Cerebellar nuclear complex (tissue), 1 donor: ENCODE measurements around the gene ABCA4.
"Not testable (repeated sequence)": the region's sequence is repeated elsewhere in the genome, so short reads cannot be mapped to it uniquely, and the experiment has no call there.

Experiments
- DNase-seq, 2 experiments: peaks; one replicate each; lab custom pipeline; 2025; lab: John Stamatoyannopoulos, UW

The ABCA4 gene

GRCh38 chr1:94004924-94005323 lies 116.0 kb downstream of the ABCA4 start:
- no peak for DNase-seq

GRCh38 chr1:94002046-94002787 lies 118.7 kb downstream of the ABCA4 start:
- DNase-seq, result no peak

DNA sequence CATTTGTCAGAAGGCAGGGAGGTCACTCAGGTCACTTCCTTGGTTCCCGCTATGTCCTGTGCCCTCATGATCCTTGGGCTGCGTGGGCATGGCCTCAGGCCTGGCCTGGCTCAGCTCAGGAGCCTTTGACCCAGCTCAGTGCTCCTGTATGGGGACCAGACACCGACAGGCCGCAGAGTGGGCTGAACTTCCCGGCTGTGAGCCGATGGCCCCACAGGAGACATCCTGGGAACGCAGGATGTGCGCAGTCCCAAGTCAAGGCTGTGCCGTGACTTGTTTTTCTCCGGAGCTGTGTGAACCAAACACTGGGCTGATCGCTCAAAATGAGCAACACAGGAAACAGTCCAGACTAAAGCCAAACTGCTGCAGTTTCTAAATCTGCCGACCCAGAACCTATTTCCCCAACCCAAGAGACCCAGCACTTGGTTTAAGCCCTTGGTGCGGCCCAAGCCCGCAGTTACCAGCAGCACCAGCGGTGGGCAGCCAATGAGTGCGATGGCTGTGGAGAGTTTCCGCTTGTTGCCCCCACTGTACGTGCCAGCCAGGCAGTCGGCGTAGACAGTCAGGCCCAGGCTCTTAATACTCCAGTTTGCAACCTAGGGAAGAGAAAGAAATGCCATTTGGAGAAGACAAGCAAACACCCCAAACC lies 119.4 kb downstream of the ABCA4 start:
- DNase-seq, result no peak

DNA sequence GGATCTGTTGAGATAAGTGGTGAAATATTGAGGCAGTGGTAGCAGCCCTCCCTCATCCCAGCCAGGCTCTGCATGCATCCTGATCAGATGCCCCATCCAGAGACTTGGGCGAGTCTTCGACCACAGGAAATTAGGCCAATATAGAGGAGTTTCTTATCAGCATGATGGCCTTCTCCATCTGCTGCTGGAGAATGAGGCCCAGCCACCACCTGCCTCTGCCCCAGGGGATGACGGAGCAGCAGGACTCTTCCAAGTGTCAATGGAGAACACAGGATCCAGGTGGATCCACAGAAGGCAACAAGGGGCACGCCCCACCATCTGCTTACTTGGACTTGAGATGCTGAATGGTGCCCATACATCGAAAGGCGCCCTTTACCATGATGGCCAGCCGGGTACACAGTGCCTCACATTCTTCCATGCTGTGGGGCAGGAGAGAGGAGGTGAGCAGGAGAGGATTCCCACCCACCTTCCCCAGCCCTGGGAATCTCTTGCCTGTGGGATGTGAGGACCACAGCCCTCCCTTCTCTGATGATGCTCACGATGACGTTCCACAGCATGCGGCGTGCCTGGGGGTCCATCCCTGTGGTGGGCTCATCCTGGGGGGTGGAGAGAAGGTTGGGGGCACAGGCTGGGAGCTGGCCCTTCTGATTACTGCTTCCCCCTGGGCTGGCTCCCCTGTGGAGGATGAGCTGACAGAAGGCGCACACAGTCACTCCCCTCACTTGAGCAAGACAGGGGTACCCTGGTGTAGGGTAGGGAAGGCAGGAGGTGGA lies 120.3 kb downstream of the ABCA4 start:
- DNase-seq, result no peak

- DNase-seq, result no peak
Observed at GRCh38 chr1:93999840-94000415, 121.0 kb downstream of the ABCA4 start.

- DNase-seq, result not testable (repeated sequence)
Observed at GRCh38 chr1:93998532-93998931, 122.4 kb downstream of the ABCA4 start.

GRCh38 chr1:93997756-93998155 lies 123.2 kb downstream of the ABCA4 start:
- DNase-seq, result no peak

- no peak for DNase-seq
Observed at GRCh38 chr1:93995837-93996536, 125.0 kb downstream of the ABCA4 start.

DNA sequence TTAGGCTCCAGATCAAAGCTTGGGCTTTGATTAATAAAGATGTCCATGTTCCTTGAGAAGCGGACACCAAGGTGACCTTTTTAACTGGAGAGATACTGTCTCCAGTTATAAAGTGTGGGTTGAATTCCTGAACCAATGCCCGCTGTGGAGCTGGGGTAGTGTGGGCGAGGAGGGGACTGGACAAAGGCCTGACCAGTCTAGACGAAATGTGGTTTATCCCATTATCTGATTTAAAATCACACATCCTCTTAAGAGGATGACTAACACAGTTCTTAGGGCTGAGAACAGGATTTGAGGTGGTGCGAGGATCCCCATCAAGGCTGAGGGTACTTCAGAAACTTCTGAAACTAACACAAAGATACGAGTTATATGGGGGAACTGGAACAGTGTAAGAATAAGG lies 127.2 kb downstream of the ABCA4 start:
- no peak for DNase-seq

DNA sequence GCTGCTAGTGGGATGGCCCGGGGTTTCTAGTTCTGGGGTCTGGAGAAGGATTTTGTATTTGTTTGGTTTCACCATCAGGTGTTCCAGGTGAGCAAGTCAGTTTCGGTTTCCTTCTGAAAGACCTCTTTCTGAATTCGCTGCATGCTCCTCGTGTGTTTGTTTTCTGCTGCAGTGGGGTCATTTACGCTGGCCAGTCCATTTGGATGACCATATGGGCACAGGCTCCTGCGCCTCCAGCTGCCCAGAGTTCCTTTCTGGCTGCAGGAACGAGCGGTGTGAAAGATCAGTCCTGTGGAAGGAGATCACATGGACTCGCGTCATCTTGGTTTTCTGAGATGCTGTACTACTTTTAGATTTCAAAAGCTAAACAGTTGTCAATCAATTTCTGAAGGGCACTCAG lies 128.0 kb downstream of the ABCA4 start:
- DNase-seq, result no peak

DNA sequence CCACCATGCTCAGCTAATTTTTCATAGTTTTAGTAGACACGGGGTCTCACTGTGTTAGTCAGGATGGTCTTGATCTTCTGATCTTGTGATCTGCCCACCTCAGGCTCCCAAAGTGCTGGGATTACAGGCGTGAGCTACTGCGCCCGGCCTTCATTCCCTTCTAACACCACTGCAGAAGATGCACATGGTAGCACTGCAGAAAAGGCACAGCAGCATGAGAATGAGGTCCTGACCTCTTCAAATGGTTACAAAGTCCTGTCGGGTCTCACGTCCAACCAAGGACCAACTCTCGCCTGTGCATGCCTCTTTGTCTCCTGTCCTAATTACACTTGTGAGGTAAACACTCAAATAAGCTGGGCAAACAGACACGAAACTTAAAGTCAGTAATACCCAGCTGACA lies 128.8 kb downstream of the ABCA4 start:
- no peak for DNase-seq

GRCh38 chr1:93991271-93991670 lies 129.7 kb downstream of the ABCA4 start:
- DNase-seq, result no peak

- DNase-seq, result not testable (repeated sequence)
Observed at GRCh38 chr1:93990477-93990876, 130.5 kb downstream of the ABCA4 start.

- no peak for DNase-seq
Observed at GRCh38 chr1:93990010-93990409, 130.9 kb downstream of the ABCA4 start.

- DNase-seq, result no peak
Observed at GRCh38 chr1:93989601-93990000, 131.3 kb downstream of the ABCA4 start.

DNA sequence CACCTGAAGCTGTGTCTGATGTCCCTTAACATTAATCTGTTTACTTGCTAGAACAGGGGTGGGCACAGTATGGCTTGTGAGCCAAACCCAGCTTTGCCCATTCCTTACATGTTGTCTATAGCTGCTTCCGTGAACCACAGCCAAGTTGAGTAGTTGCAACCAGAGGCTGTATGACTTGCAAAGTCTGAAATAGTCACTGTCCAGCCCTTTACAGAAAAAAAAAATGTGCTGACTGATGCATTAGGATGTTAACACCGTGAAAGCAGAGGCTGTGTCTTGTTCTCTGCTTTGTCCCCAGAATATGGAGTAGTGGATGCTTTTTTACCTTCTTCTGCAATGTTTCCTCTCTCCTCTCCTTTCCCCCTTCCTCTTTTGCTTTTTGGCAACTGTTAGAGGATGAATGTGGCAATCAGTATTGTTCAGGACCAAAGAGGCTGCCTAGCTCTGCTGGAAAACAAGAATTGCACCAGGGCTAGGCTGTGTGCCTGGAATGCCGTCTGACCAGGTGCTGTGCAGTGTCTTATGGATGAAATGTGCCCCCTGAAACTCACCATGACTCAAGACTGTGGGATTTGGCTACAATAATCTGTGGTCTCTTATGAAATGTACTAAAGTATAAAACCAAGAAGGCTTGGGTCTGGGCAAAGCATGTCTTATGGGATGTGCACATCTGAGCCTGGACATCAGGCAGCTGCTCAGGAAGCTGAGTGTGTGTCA lies 132.2 kb downstream of the ABCA4 start:
- DNase-seq, result no peak

DNA sequence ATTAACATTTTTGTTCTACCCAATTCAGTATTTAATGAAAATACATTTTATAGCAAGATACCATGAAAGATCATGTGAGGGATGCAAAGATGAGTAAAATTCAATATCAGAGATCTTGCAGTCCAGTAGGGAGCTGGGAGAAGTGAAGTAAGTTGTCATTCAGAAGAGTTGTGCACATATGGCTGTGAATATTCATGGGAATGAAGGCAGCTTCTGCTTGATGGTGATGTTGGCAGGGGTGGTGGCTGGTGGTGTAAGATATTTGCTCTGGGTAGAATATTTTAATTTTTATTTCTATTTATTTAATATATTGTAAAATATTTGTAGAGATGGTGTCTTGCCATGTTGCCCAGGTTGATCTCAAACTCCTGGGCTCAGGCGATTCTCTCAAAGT lies 139.7 kb downstream of the ABCA4 start:
- no peak for DNase-seq

DNA sequence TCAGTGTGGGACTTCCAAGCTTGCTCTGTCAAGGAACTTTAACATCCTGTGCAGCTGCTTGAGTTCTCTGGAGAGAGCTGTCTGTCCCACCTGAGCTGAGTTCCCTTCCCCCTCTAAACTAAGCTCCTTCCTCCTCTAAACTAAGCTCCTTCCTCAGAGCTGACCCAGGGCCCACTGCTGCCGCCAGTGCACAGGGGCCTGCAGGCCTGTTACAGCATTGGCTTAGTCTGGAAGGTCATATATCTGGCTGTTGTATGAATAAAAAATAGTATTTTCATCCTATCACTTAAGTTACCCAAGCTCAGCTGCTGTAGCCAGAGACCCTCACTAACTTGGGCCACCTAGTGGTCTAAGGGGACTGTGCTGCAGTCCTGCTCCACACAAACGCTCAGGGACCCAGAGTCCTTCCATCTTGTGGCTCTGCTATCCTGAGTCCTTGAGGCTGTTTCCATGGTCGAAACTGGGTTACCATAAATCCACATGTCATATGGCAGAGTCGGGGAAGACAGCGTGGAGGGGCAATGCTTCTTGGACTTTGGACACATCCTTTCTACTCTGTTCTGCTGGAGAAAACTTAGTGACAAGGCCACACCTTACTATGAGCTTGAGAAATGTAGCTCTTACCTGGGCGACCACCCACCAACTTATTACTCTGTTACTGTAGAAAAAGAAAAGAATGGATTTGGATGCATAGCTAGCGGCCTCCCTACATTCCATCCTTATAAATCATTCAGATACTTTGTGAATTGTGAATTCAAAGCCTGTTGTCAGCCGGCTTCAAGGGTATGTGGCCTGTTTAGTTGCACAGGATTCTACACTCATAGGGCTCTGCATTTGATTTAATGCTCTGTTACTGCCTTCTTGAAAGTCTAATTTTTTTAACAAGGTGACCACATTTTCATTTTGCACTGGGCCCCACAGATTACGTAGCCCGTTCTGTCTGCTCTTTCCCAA lies 140.4 kb downstream of the ABCA4 start:
- no peak for DNase-seq

DNA sequence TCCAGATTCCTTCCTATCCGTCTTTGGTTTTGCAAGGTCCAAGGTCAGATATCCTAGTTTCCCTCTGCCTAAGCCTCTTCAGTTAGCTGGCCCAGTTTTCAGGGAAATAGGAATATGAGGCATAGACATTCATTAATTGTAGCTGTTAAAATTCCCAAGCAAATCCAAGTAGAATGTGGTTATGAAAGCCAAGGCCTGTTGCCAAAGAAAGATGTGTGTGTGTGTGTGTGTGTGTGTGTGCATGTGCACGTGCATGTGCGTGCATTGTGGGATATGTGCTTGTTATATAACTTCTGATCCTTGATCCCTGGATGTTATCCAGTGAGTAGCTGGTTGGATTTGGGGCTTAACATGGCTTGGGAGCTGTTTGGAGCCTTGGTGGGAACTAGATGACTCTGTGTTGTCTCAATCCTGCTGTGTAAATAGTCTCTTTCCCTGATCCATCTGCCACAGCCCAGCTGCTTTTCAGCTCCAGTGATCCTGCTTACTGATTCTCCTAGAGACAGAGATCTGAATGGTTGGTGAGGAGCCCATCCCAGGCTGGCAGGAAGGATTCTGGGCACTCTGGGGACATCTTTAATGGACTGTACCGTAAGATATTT lies 141.1 kb downstream of the ABCA4 start:
- DNase-seq, result no peak
